GM12875 (cell line): Measurements from ENCODE around the gene VPS13C.
"Not testable (repeated sequence)": the region's sequence is repeated elsewhere in the genome, so short reads cannot be mapped to it uniquely, and the experiment has no call there.

Experiments
- H3K4me3 ChIP-seq: one replicate; pipeline ENCODE4 v1.5.1; 2011; ENCODE audit warnings: low read depth, low read length, control low read depth
- TF ChIP-seq, protein P1 (sequence below): IDR thresholded peaks from 2 replicates; pipeline ENCODE4 v1.5.1; 2011; ENCODE audit warnings: low read depth, mild to moderate bottlenecking, control low read depth, inconsistent platforms, low read length, moderate library complexity, borderline replicate concordance; ENCODE audit not compliant: insufficient read depth

VPS13C gene

DNA sequence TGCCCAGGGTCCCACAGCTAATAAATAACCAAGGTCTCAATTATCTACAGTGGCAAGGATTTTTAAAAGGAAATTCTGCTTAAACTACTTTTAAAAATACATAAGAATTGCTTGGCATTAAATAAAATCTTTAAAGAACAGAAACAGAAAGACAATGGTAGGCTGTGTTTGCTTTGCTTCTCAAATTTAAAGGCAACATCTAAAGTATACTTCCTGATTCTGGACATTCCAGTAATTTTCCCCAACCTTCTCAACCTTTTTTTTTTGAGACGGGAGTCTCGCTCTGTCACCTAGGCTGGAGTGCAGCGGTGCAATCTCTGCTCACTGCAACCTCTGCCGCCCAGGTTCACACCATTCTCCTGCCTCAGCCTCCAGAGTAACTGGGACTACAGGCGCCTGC, 5.3 kb downstream of the VPS13C start:
- H3K4me3 ChIP-seq: no peak overlapping the region
- TF ChIP-seq, protein P1, sequence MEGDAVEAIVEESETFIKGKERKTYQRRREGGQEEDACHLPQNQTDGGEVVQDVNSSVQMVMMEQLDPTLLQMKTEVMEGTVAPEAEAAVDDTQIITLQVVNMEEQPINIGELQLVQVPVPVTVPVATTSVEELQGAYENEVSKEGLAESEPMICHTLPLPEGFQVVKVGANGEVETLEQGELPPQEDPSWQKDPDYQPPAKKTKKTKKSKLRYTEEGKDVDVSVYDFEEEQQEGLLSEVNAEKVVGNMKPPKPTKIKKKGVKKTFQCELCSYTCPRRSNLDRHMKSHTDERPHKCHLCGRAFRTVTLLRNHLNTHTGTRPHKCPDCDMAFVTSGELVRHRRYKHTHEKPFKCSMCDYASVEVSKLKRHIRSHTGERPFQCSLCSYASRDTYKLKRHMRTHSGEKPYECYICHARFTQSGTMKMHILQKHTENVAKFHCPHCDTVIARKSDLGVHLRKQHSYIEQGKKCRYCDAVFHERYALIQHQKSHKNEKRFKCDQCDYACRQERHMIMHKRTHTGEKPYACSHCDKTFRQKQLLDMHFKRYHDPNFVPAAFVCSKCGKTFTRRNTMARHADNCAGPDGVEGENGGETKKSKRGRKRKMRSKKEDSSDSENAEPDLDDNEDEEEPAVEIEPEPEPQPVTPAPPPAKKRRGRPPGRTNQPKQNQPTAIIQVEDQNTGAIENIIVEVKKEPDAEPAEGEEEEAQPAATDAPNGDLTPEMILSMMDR: no peak

DNA sequence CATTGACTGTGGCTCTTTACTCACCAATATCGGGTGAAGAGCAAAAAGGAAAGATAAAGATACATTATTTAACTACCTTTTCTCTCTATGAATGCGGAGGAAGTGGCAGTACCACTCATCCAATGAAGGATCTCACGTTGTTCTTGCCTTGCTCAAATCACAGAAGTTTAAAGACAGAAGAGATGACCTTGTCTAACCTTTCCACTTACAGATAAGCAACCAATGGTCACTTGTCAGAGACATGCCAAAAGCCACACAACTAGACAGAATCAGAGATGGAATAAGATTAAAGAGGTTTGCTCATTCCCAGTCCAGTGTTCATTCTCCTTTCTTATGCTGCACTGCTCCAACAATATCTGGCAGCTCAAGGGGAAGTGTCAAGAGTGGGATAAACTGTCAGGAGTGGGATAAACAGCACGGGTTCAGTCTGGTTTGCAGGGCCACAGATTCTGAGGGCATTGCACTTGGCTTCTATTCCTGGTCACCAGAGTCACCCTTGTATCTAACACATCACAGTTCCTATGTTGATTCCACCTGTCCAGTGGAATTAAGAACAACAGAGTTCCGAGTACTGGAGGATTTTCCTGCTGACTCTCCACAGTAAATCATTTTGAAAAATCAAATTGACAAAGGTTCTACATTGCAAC, 6.7 kb downstream of the VPS13C start:
- no peak overlapping the region for H3K4me3 ChIP-seq
- TF ChIP-seq, protein P1: no peak

DNA sequence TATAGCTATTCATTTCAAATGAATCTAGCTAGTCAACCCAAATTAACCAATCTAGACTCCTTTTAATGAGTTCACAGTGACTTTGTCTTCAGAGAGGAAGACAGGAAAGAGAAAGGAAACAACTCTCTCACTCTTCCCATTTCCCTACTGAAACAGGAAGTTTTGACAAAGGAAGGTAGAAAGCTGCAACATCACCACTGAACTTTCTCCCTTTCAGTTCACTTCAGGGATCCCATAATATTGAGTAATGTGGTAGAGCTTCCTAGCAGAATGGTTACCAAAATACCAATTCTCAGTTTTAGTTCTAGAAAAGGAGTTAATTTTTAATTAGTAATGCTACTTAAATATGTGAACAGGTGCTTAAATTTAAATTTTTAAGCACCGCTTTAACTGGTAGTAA, 7.5 kb downstream of the VPS13C start:
- TF ChIP-seq, protein P1: no peak
- H3K4me3 ChIP-seq: no peak overlapping the region

DNA sequence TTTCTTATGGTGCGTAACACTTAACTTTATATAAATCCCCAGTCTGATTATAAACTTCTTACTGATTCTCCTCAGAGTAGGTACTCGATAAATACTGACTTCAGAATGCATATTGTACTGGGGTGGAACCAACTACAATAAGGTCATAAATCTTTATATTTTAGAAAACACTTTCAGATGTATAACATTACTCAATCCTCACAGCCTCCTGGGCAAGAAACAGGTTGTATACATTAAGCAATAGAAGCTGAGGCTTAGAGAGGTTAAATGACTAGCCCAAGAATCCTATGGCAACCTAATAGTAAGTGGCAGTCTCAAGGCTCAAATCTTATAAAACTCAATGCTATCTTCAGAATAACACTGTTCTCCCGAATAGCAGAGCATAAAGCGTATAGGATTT, 9.1 kb downstream of the VPS13C start:
- TF ChIP-seq, protein P1: no peak
- no peak overlapping the region for H3K4me3 ChIP-seq

DNA sequence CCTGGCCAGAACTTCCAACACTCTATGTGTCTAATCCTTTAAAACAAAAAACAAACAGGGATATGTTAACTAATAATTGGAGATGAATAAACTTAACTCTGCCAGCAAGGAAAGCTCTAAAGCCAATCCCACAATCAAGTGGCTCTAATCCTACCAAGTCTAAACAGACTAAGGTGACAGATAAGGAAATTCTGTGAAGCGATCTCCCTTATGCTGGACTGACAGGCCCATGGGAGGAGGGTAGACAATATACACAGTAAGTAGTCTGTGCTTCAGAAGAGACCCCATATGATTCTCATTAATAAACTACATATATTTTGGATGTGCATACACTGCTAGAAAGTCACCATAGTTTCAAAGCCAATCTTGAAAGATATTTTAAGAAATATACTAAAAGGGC, 10.1 kb downstream of the VPS13C start:
- TF ChIP-seq, protein P1: no peak
- no peak overlapping the region for H3K4me3 ChIP-seq

DNA sequence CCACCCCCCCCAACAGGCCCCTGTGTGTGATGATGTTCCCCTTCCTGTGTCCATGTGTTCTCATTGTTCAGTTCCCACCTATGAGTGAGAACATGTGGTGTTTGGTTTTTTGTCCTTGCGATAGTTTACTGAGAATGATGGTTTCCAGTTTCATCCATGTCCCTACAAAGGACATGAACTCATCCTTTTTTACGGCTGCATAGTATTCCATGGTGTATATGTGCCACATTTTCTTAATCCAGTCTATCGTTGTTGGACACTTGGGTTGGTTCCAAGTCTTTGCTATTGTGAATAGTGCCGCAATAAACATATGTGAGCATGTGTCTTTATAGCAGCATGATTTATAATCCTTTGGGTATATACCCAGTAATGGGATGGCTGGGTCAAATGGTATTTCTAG, 12.0 kb downstream of the VPS13C start:
- not testable (repeated sequence) for H3K4me3 ChIP-seq

DNA sequence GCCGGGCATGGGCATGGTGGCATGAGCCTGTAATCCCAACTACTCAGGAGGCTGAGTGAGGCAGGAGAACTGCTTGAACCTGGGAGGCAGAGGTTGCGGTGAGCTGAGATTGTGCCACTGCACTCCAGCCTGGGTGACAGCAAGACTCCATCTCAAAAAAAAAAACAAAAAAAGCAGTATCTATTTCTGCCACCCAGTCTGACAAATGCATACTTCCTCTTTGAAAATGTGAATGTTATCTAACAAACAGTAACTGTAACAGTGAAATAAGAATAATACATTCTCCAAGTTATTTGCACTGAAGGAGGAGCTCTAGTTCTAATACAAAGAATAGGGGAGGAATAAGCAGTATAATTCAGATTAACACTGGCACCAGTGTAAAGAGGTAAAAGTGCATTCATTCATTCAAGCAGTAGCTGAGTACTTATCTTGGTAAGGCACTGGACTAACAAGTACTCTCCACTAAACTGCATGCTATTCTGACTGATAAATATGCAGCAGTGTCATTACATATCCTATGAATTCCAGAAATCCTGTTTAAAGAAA, 12.9 kb downstream of the VPS13C start:
- TF ChIP-seq, protein P1: no peak
- no peak overlapping the region for H3K4me3 ChIP-seq

DNA sequence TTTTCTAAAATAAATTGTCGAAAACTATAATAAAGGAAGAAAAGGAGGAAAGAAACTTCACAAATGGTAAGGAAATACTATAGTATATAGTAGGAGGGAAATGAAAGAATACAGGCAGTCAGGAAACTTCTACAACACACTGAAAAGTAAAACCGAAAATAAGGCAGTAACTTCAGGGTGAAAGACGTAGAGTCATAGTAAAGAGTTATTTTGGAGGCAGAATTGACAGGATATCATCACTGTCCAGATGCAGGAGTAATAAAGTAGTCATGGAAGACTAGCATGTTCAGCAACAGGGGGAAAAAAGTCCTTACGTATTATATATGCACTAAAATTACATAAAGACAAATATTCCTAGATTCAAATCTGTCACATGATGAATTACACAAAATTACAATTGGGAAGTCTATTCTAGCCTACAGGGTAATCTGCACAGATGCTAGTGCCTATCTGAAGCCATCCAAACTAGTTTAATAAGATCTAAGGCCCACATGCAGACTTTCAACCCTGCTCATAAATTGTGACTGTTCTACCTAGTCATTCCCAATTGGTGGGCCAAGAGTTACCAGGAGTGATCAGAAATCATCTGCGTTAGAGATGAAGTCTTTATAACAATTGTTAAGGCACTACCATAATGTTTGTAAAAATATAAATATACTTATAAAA, 14.0 kb downstream of the VPS13C start:
- H3K4me3 ChIP-seq: no peak overlapping the region
- TF ChIP-seq, protein P1: no peak
